B cell (primary cell): ENCODE data around the gene RRP1. TPM values are rescaled to one million over a fixed set of nuclear protein-coding genes. Genes with fewer than 3 reads are reported as not detected.

Experiments
- ATAC-seq: fragments of 200-7000 bp; cut with Tn5 transposase; one replicate; pipeline ENCODE4 v1.10.0; 2021; ENCODE audit warnings: low read depth, mild to moderate bottlenecking, moderate number of reproducible peaks, moderate library complexity
- CTCF ChIA-PET: fragments of 350-600 bp; sonication (Branson Sonifier 250); formaldehyde crosslinking; loops from one replicate; lab custom pipeline; 2021; ENCODE audit warnings: antibody characterized with exemption, inconsistent platforms; lab: Charles Lee
- POLR2A ChIA-PET: fragments of 350-600 bp; sonication (Branson Sonifier 250); formaldehyde crosslinking; loops from one replicate; lab custom pipeline; 2021; ENCODE audit warnings: antibody characterized with exemption; lab: Charles Lee
- DNase-seq: peaks from one replicate; pipeline ENCODE4 v3.0.0; 2013
- H2AFZ ChIP-seq: 2 replicates; pipeline ENCODE4 v1.6.1; 2012; ENCODE audit warnings: mild to moderate bottlenecking, low read depth, low read length; ENCODE audit not compliant: insufficient read depth, poor library complexity, severe bottlenecking
- H3K27ac ChIP-seq, 2 donors: 1 replicate in 1 of 2; 2 replicates in 1 of 2; pipeline ENCODE4 v1.5.1; 2012 to 2013; ENCODE audit warnings: low read length in 2 of 2, mild to moderate bottlenecking in 2 of 2, moderate library complexity in 1 of 2
- H3K27me3 ChIP-seq, 4 experiments: fragments of 200-600 bp in 1 of 4; sonication (generic) in 1 of 4; replicated peaks in 1 of 4; 1 replicate in 2 of 4; 2 replicates in 2 of 4; pipeline versions ENCODE4 v1.6.1 to v1.7.0; 2013 to 2016; ENCODE audit warnings: low read length in 3 of 4, mild to moderate bottlenecking in 2 of 4, mixed read lengths in 1 of 4, moderate library complexity in 1 of 4; ENCODE audit not compliant: insufficient read depth in 4 of 4, control insufficient read depth in 3 of 4; ENCODE audit errors: control extremely low read depth in 1 of 4
- H3K36me3 ChIP-seq, 2 experiments: replicated peaks in 1 of 2; 1 replicate in 1 of 2; 2 replicates in 1 of 2; pipeline versions ENCODE4 v1.6.1 to v1.7.1; 2013; ENCODE audit warnings: low read length in 1 of 2; ENCODE audit not compliant: insufficient read depth in 2 of 2, control insufficient read depth in 1 of 2; ENCODE audit errors: control extremely low read depth in 1 of 2, extremely low read depth in 1 of 2
- H3K4me1 ChIP-seq, 2 donors: fragments of 200-600 bp in 1 of 2; sonication (generic) in 1 of 2; 1 replicate in 1 of 2; 2 replicates in 1 of 2; pipeline versions ENCODE4 v1.5.1 to v1.6.1; 2013 to 2017; ENCODE audit warnings: low read length in 2 of 2; ENCODE audit not compliant: control insufficient read depth in 2 of 2, insufficient read depth in 2 of 2
- H3K4me2 ChIP-seq: replicated peaks from 2 replicates; pipeline ENCODE3; 2012; ENCODE audit warnings: mild to moderate bottlenecking, low read depth, low read length; ENCODE audit not compliant: poor library complexity, severe bottlenecking
- H3K4me3 ChIP-seq, 5 experiments: fragments of 200-600 bp in 1 of 5; sonication (generic) in 1 of 5; 1 replicate in 3 of 5; 2 replicates in 2 of 5; pipeline versions ENCODE4 v1.5.1 to v1.7.0; 2011 to 2016; ENCODE audit warnings: low read length in 4 of 5, mild to moderate bottlenecking in 4 of 5, low read depth in 2 of 5, control low read depth in 1 of 5, moderate library complexity in 1 of 5; ENCODE audit not compliant: insufficient read depth in 1 of 5; ENCODE audit errors: control extremely low read depth in 1 of 5, extremely low read depth in 1 of 5
- H3K79me2 ChIP-seq: fragments of 200-600 bp; sonication (generic); one replicate; pipeline ENCODE4 v1.6.0; 2016; ENCODE audit warnings: low read length; ENCODE audit not compliant: control insufficient read depth, insufficient read depth
- H3K9ac ChIP-seq: fragments of 200-600 bp; sonication (generic); 2 replicates; pipeline ENCODE4 v1.6.1; 2017; ENCODE audit warnings: mild to moderate bottlenecking, low read length, moderate library complexity
- H3K9me3 ChIP-seq, 3 donors: one replicate each; pipeline versions ENCODE4 v1.6.1 to v1.7.1; 2013; ENCODE audit warnings: low read length in 2 of 3; ENCODE audit not compliant: control insufficient read depth in 2 of 3, insufficient read depth in 1 of 3; ENCODE audit errors: control extremely low read depth in 1 of 3
- H4K20me1 ChIP-seq: 2 replicates; pipeline ENCODE4 v1.6.0; 2012; ENCODE audit warnings: mild to moderate bottlenecking, low read length; ENCODE audit not compliant: insufficient read depth, control insufficient read depth, poor library complexity, severe bottlenecking
- H3K27ac Mint-ChIP-seq: one replicate; pipeline ENCODE4 v1.8.0; 2021; ENCODE audit warnings: mixed read lengths
- H3K27me3 Mint-ChIP-seq: one replicate; pipeline ENCODE4 v1.8.0; 2021; ENCODE audit warnings: mixed read lengths
- H3K4me1 Mint-ChIP-seq: one replicate; pipeline ENCODE4 v1.8.0; 2021; ENCODE audit warnings: mixed read lengths
- H3K4me3 Mint-ChIP-seq: one replicate; pipeline ENCODE4 v1.8.0; 2021; ENCODE audit warnings: mixed read lengths
- H3K9me3 Mint-ChIP-seq: one replicate; pipeline ENCODE4 v1.8.0; 2022; ENCODE audit warnings: mixed read lengths; ENCODE audit not compliant: insufficient read depth
- CTCF ChIP-seq: fragments of 200-600 bp; IDR thresholded peaks from one replicate; pipeline ENCODE4 v1.8.0; 2022; ENCODE audit warnings: antibody characterized with exemption, mild to moderate bottlenecking
- EZH2 ChIP-seq: IDR thresholded peaks from 2 replicates; pipeline ENCODE4 v1.6.1; 2012; ENCODE audit warnings: borderline replicate concordance, low read depth, mild to moderate bottlenecking, moderate library complexity, low read length; ENCODE audit not compliant: insufficient read depth, poor library complexity, severe bottlenecking
- WGBS: methylation state at CpG from one replicate; pipeline ENCODE4 v1.1.5; 2013; ENCODE audit warnings: missing lambda C conversion rate; ENCODE audit not compliant: insufficient coverage; 5-methylcytosine and 5-hydroxymethylcytosine counted together
- intact Hi-C: fragments of 100-400 bp; cut with micrococcal nuclease; formaldehyde crosslinking; loops from one replicate; pipeline ENCODE4 v1.10.0; 2022
- polyA plus RNA-seq: library from polyadenylated mRNA; depleted of rRNA; stranded (reverse); fragments of >200 nt; gene quantifications from 2 replicates; pipeline ENCODE4 v1.2.3, GENCODE V29; 2012
- total RNA-seq, 2 donors: library from RNA; stranded (reverse); fragments of 120-200 nt in 1 of 2; gene quantifications; 1 replicate in 1 of 2; 2 replicates in 1 of 2; pipeline versions ENCODE4 v1.2.3 to v1.2.4, GENCODE V29; 2013 to 2022

The RRP1 gene
- total and polyA plus RNA-seq, 2 donors (not counting 1 experiment from before 2014, with no cell fraction given), result 9.6 to 27.8 TPM

GRCh38 chr21:43792406-43792805 is 3.0 kb downstream of the RRP1 start:
- Histone ChIP-seq H3K4me1 (peaks cover 9 to 21% of the 10 kb centered on the region in 2 donors), H3K27ac (no peak overlapping the region), H3K4me2 (no peak overlapping the region), H4K20me1 (peaks cover 33% of the 10 kb centered on the region), H3K36me3 (peaks cover 0 to 50% of the 10 kb centered on the region in 2 experiments), H3K4me3 (no peak overlapping the region), H3K27me3 (no peaks in the 10 kb centered on the region), H3K9ac (no peak overlapping the region), H3K9me3 (no peaks in the 10 kb centered on the region), H3K79me2 (peaks cover 51% of the 10 kb centered on the region), H2AFZ (no peak overlapping the region)
- intact Hi-C loops, result no loop called here
- H3K9me3 Mint-ChIP-seq, result no peaks in the 10 kb centered on the region
- H3K27me3 Mint-ChIP-seq, result no peaks in the 10 kb centered on the region
- ATAC-seq (no peak), DNase-seq (no peak)
- ChIA-PET CTCF (no interaction called here), POLR2A (no interaction called here)
- H3K4me3 Mint-ChIP-seq, result no peak overlapping the region
- peaks cover 13% of the 10 kb centered on the region for H3K4me1 Mint-ChIP-seq
- WGBS, result 78% methylated on average over 4 of the region's 8 CpGs
- no peak overlapping the region for H3K27ac Mint-ChIP-seq
- TF ChIP-seq CTCF (no peak), EZH2 (no peak)

GRCh38 chr21:43793243-43793642 is 3.9 kb downstream of the RRP1 start:
- Histone ChIP-seq H3K27me3 (no peaks in the 10 kb centered on the region), H2AFZ (no peak overlapping the region), H3K4me1 (peaks cover 9 to 21% of the 10 kb centered on the region in 2 donors), H3K27ac (no peak overlapping the region), H3K4me2 (no peak overlapping the region), H3K9me3 (no peaks in the 10 kb centered on the region), H4K20me1 (peaks cover 33% of the 10 kb centered on the region), H3K9ac (no peak overlapping the region), H3K4me3 (no peak overlapping the region), H3K79me2 (peaks cover 51% of the 10 kb centered on the region), H3K36me3 (peaks cover 0 to 59% of the 10 kb centered on the region in 2 experiments)
- Mint-ChIP-seq H3K27me3 (no peaks in the 10 kb centered on the region), H3K4me3 (no peak overlapping the region), H3K4me1 (peaks cover 13% of the 10 kb centered on the region), H3K9me3 (no peaks in the 10 kb centered on the region), H3K27ac (no peak overlapping the region)
- TF ChIP-seq EZH2 (no peak), CTCF (no peak)
- intact Hi-C loops, result no loop called here
- ChIA-PET POLR2A (no interaction called here), CTCF (no interaction called here)
- ATAC-seq (no peak), DNase-seq (no peak)
- 98% methylated on average over 16 of the region's 16 CpGs for WGBS
